WERI-Rb-1 (cell line): Measurements from ENCODE around the gene NMRK1.
A peak's percentile ranks its signal among the peaks of the same experiment; 100 is the strongest.

ENCODE experiments used
- DNase-seq: peaks from one replicate; pipeline ENCODE4 v3.0.0-alpha.2; 2020
- H3K27ac ChIP-seq: fragments of 250-450 bp; sonication (Bioruptor Pico); 2 replicates; pipeline ENCODE4 v1.5.1; 2020; ENCODE audit warnings: mild to moderate bottlenecking, moderate library complexity
- H3K27me3 ChIP-seq: fragments of 250-450 bp; sonication (Bioruptor Pico); 2 replicates; pipeline ENCODE4 v1.5.1; 2021; ENCODE audit warnings: mild to moderate bottlenecking, low read depth, moderate library complexity; ENCODE audit not compliant: insufficient read depth, severe bottlenecking
- H3K36me3 ChIP-seq: fragments of 250-450 bp; sonication (Bioruptor Pico); 2 replicates; pipeline ENCODE4 v1.5.1; 2020; ENCODE audit warnings: mild to moderate bottlenecking, moderate library complexity
- H3K4me3 ChIP-seq: 2 replicates; pipeline ENCODE4 v1.5.1; 2011; ENCODE audit warnings: low read depth, mild to moderate bottlenecking, control low read depth, low read length
- H3K9me3 ChIP-seq: fragments of 250-450 bp; sonication (Bioruptor Pico); 2 replicates; pipeline ENCODE4 v1.5.1; 2021; ENCODE audit warnings: mild to moderate bottlenecking, moderate library complexity; ENCODE audit not compliant: severe bottlenecking
- TF ChIP-seq, protein P1 (sequence below): IDR thresholded peaks from 2 replicates; pipeline ENCODE4 v1.5.1; 2011; ENCODE audit warnings: low read depth, mild to moderate bottlenecking, control low read depth, inconsistent platforms, low read length

Gene NMRK1

DNA sequence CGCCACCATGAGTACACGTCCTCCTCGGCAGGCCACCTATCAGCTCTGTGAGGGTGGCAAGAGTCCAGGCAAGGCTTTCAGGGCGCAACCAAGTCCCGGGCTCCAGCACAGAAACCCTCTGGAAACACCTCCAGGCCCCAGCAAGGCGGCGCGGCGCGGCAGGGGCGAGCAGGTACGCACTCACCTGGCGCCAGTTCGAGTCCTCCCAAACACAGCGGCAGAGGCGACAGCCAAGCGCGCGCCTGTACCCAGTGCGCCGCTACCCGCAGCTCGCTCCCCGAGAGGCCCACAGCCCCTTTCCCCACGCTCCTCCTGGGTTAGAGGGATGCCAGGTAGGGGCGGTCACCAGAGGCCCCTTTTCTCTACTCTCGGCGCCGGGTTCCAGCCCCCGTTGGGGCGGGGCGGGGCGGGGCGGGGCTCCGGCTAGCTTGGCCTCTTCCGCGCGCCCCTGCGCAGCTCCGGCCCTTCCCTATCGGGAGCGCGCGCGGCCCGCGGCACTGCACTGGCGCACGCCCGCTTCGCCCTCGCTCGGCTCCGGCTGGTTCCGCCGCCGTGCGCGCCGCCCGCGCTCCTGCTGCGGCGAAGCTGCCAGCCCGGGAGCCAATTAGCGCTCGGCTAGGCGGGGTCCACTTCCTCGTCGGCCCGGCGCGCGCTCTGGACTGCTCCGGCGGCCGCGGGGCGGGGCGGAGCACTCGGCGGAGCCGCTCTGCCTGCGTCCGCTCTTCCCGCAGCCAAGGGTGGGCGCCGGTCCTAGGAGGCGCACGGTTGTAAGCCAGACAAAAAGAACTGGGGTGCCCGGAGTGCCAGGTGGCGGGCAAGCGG lies at the start of gene NMRK1, which contains the start of gene OSTF1:
Gene NMRK1, minus strand, starts transcription at position 332 of the 822 bp plus-strand sequence. CDS start 5,040 bp downstream, outside the sequence.
Gene OSTF1, plus strand, starts transcription at position 691 of the 822 bp plus-strand sequence. CDS start 179 bp downstream, outside the sequence.
- H3K27ac ChIP-seq: peak within 1 kb of the TSS; percentile 72
- H3K36me3 ChIP-seq: no peaks in the 10 kb centered on the region
- no peaks in the 10 kb centered on the region for H3K9me3 ChIP-seq
- peak; percentile 93 for DNase-seq
- TF ChIP-seq, protein P1, sequence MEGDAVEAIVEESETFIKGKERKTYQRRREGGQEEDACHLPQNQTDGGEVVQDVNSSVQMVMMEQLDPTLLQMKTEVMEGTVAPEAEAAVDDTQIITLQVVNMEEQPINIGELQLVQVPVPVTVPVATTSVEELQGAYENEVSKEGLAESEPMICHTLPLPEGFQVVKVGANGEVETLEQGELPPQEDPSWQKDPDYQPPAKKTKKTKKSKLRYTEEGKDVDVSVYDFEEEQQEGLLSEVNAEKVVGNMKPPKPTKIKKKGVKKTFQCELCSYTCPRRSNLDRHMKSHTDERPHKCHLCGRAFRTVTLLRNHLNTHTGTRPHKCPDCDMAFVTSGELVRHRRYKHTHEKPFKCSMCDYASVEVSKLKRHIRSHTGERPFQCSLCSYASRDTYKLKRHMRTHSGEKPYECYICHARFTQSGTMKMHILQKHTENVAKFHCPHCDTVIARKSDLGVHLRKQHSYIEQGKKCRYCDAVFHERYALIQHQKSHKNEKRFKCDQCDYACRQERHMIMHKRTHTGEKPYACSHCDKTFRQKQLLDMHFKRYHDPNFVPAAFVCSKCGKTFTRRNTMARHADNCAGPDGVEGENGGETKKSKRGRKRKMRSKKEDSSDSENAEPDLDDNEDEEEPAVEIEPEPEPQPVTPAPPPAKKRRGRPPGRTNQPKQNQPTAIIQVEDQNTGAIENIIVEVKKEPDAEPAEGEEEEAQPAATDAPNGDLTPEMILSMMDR: no peak
- H3K27me3 ChIP-seq: no peaks in the 10 kb centered on the region
- H3K4me3 ChIP-seq: peak within 1 kb of the TSS; percentile 58

DNA sequence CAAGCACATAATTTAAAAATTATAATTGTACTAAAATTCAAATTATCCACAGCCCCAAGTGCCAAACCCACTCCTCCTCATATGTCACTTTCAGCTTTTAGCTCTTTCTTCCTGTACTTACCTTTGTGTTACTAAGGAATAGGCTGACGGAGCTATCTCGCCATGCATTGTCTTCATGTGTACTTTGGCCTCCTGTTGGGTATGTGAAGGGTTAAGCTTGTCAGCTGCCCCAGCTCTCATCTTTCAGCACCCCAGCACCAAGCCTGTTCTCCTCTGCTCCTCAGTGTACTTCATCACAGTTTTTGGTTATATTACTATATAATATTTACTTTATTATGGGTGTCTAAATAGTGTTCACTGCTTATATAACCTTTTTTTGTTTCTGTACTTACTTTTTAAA lies 46.5 kb upstream of the NMRK1 start:
- DNase-seq: no peak
- Histone ChIP-seq H3K27ac (no peak overlapping the region), H3K27me3 (no peaks in the 10 kb centered on the region), H3K36me3 (no peaks in the 10 kb centered on the region), H3K4me3 (no peak overlapping the region), H3K9me3 (no peaks in the 10 kb centered on the region)
- TF ChIP-seq, protein P1: no peak

DNA sequence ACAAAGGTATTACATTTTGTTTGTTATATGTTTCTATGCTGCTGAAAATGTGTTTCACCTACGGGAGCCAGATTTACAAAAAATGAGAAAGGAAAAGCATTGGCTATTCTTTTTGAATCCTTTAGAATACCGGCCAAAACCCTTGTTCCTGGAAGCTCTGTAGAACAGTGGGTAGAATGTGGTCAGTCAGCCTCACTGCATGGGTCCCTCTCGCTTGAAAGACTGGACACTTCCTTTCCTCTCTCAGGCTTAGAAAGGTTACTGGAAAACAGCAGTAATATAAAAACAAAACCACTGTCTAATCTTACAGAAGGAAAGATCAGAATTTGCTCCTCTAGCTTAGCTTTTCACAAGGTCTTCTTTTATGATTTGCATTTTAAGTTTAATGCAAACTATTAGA lies 45.4 kb upstream of the NMRK1 start:
- no peak for DNase-seq
- Histone ChIP-seq H3K27me3 (no peaks in the 10 kb centered on the region), H3K27ac (no peak overlapping the region), H3K9me3 (no peaks in the 10 kb centered on the region), H3K4me3 (no peak overlapping the region), H3K36me3 (no peaks in the 10 kb centered on the region)
- TF ChIP-seq, protein P1: no peak

DNA sequence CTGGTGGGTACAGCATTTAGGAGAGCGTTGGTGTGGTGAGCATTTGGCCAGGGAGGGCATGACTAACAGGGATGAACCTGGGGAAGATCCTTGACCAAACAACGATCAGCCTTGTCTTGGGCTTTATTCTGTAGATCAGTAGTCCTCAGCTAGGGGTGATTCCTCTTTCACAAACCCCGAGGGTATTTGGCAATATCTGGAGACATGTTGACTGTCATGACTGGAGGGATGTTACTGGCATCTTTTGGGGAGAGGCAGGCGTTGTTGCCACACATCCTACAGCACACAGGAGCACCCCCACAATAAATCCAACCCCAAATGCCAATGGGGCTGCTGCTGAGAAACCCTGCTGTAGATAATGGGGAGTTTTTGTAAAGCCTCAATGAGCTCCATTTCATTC lies 44.3 kb upstream of the NMRK1 start:
- Histone ChIP-seq H3K9me3 (no peaks in the 10 kb centered on the region), H3K27me3 (no peaks in the 10 kb centered on the region), H3K4me3 (no peak overlapping the region), H3K36me3 (no peaks in the 10 kb centered on the region), H3K27ac (no peak overlapping the region)
- DNase-seq: no peak
- TF ChIP-seq, protein P1: no peak

DNA sequence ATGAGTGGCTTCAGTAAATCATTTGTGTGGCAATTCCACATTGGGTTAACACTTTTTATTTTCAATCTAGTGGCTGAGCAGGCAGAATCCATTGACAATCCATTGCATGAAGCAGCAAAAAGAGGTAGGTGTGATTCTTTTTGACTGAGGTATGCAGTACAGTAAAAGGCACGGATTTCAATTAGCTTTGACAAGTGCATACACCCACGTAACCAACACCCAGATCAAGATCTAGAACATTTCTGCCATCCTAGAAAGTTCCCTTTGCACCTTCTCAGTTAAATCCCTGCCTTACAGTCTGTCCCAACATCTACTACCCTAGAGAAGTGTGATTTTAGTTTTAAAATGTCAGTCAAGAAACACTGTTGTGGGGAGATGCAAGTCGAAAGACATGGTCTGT lies 43.7 kb upstream of the NMRK1 start:
- H3K27me3 ChIP-seq: no peaks in the 10 kb centered on the region
- no peaks in the 10 kb centered on the region for H3K36me3 ChIP-seq
- TF ChIP-seq, protein P1: no peak
- no peaks in the 10 kb centered on the region for H3K9me3 ChIP-seq
- no peak for DNase-seq
- H3K27ac ChIP-seq: no peak overlapping the region
- H3K4me3 ChIP-seq: no peak overlapping the region
